IMR-90 (cell line): ENCODE data around the gene SYNE1. TPM values are rescaled to one million over a fixed set of nuclear protein-coding genes. Genes with fewer than 3 reads are reported as not detected.

Source experiments
- ATAC-seq: fragments of 200-7000 bp; cut with Tn5 transposase; 2 replicates; pipeline ENCODE4 v1.9.1; 2020; ENCODE audit warnings: low read depth, mild to moderate bottlenecking, moderate library complexity
- BruUV-seq: library from RNA; stranded (reverse); fragments of 400-500 nt; replicated peaks from 2 replicates; lab custom pipeline; 2021; lab: Mats Ljungman, UMichigan
- CTCF ChIA-PET: fragments of 300-600 bp; formaldehyde crosslinking; extraction: SDS; loops from one replicate; lab custom pipeline; 2021; ENCODE audit warnings: antibody characterized with exemption; lab: Yijun Ruan, JAX
- POLR2A ChIA-PET: fragments of 300-600 bp; sonication (Branson Sonifier 250); formaldehyde crosslinking; loops from one replicate; lab custom pipeline; 2022; ENCODE audit warnings: antibody characterized with exemption; ENCODE audit not compliant: unreplicated experiment; lab: Charles Lee
- DNase-seq: peaks from one replicate; pipeline ENCODE4 v3.0.0; 2013
- H2AFZ ChIP-seq: replicated peaks from 2 replicates; pipeline ENCODE3; 2013; ENCODE audit warnings: low read length, mild to moderate bottlenecking; ENCODE audit not compliant: poor library complexity
- H2AK5ac ChIP-seq: 2 replicates; pipeline ENCODE4 v1.6.1; 2013; ENCODE audit warnings: low read depth, low read length, inconsistent platforms
- H2AK9ac ChIP-seq: replicated peaks from 2 replicates; pipeline ENCODE3; 2013; ENCODE audit warnings: mild to moderate bottlenecking, low read depth, low read length, moderate library complexity; ENCODE audit not compliant: poor library complexity
- H2BK120ac ChIP-seq: 2 replicates; pipeline ENCODE4 v1.6.1; 2013; ENCODE audit warnings: low read depth, low read length, inconsistent platforms
- H2BK15ac ChIP-seq: 3 replicates; pipeline ENCODE4 v1.6.1; 2013; ENCODE audit warnings: low read depth, low read length, inconsistent platforms
- H2BK20ac ChIP-seq: 2 replicates; pipeline ENCODE4 v1.6.1; 2013; ENCODE audit warnings: low read depth, mild to moderate bottlenecking, inconsistent platforms, low read length, moderate library complexity
- H2BK5ac ChIP-seq: 2 replicates; pipeline ENCODE4 v1.6.1; 2013; ENCODE audit warnings: mild to moderate bottlenecking, low read depth, low read length, inconsistent platforms; ENCODE audit not compliant: poor library complexity, severe bottlenecking
- H3K14ac ChIP-seq: replicated peaks from 2 replicates; pipeline ENCODE4 v1.6.1; 2013; ENCODE audit warnings: low read depth, low read length, inconsistent platforms
- H3K18ac ChIP-seq: 2 replicates; pipeline ENCODE4 v1.6.1; 2013; ENCODE audit warnings: low read depth, low read length, control low read depth
- H3K23ac ChIP-seq: 2 replicates; pipeline ENCODE4 v1.6.1; 2013; ENCODE audit warnings: low read depth, low read length, inconsistent platforms
- H3K27ac ChIP-seq: 2 replicates; pipeline ENCODE4 v1.5.1; 2013; ENCODE audit warnings: mild to moderate bottlenecking, control low read depth, low read length; ENCODE audit not compliant: insufficient read depth
- H3K27me3 ChIP-seq: 2 replicates; pipeline ENCODE4 v1.6.1; 2013; ENCODE audit warnings: low read length; ENCODE audit not compliant: control insufficient read depth, insufficient read depth
- H3K36me3 ChIP-seq: 2 replicates; pipeline ENCODE4 v1.6.1; 2013; ENCODE audit warnings: low read length, mixed read lengths; ENCODE audit not compliant: control insufficient read depth, insufficient read depth
- H3K4ac ChIP-seq: 2 replicates; pipeline ENCODE4 v1.6.1; 2013; ENCODE audit warnings: low read depth, low read length, inconsistent platforms
- H3K4me1 ChIP-seq: 2 replicates; pipeline ENCODE4 v1.6.1; 2013; ENCODE audit warnings: low read length, mixed read lengths; ENCODE audit not compliant: control insufficient read depth, insufficient read depth
- H3K4me2 ChIP-seq: 2 replicates; pipeline ENCODE4 v1.6.1; 2013; ENCODE audit warnings: low read depth, mild to moderate bottlenecking, control low read depth, low read length, moderate library complexity
- H3K4me3 ChIP-seq: 2 replicates; pipeline ENCODE4 v1.5.1; 2013; ENCODE audit warnings: low read depth, mild to moderate bottlenecking, control low read depth, low read length, moderate library complexity; ENCODE audit not compliant: insufficient read depth
- H3K56ac ChIP-seq: 2 replicates; pipeline ENCODE4 v1.6.1; 2013; ENCODE audit warnings: low read length, inconsistent platforms; ENCODE audit not compliant: insufficient read depth; ENCODE audit errors: extremely low read depth
- H3K79me1 ChIP-seq, 2 experiments: 2 replicates each; pipeline ENCODE4 v1.6.1; 2013; ENCODE audit warnings: low read length in 2 of 2, inconsistent platforms in 1 of 2, low read depth in 1 of 2
- H3K9ac ChIP-seq: 2 replicates; pipeline ENCODE4 v1.6.1; 2013; ENCODE audit warnings: low read depth, low read length, control low read depth
- H3K9me1 ChIP-seq: 2 replicates; pipeline ENCODE4 v1.6.1; 2013; ENCODE audit warnings: low read length, inconsistent platforms; ENCODE audit not compliant: insufficient read depth
- H3K9me3 ChIP-seq: 2 replicates; pipeline ENCODE4 v1.6.1; 2013; ENCODE audit warnings: low read length; ENCODE audit not compliant: control insufficient read depth, insufficient read depth
- H4K20me1 ChIP-seq: 2 replicates; pipeline ENCODE4 v1.6.1; 2013; ENCODE audit warnings: low read length, inconsistent platforms; ENCODE audit not compliant: insufficient read depth
- H4K5ac ChIP-seq: 2 replicates; pipeline ENCODE4 v1.6.1; 2013; ENCODE audit warnings: mild to moderate bottlenecking, low read depth, low read length, control low read depth
- H4K8ac ChIP-seq, 2 experiments: 2 replicates each; pipeline ENCODE4 v1.6.1; 2013; ENCODE audit warnings: low read depth in 2 of 2, low read length in 2 of 2, control low read depth in 1 of 2, inconsistent platforms in 1 of 2
- H4K91ac ChIP-seq: 2 replicates; pipeline ENCODE4 v1.6.1; 2013; ENCODE audit warnings: low read depth, low read length, inconsistent platforms; ENCODE audit not compliant: insufficient read depth
- BHLHE40 ChIP-seq: fragments of 150-350 bp; IDR thresholded peaks from 2 replicates; pipeline ENCODE4 v1.6.1; 2016; ENCODE audit warnings: mild to moderate bottlenecking, low read depth, low read length
- CEBPB ChIP-seq: IDR thresholded peaks from 2 replicates; pipeline ENCODE4 v1.6.1; 2012; ENCODE audit warnings: low read depth, low read length, improper control_type of control experiment
- CHD1 ChIP-seq: IDR thresholded peaks from 2 replicates; pipeline ENCODE4 v1.6.1; 2012; ENCODE audit warnings: low read depth, low read length, improper control_type of control experiment
- FOS ChIP-seq: fragments of 150-350 bp; IDR thresholded peaks from 2 replicates; pipeline ENCODE4 v1.6.1; 2016; ENCODE audit warnings: low read depth, low read length
- MAFK ChIP-seq: IDR thresholded peaks from 2 replicates; pipeline ENCODE4 v1.6.1; 2012; ENCODE audit warnings: low read depth, low read length, improper control_type of control experiment
- MAZ ChIP-seq: IDR thresholded peaks from 2 replicates; pipeline ENCODE4 v1.6.1; 2012; ENCODE audit warnings: low read depth, mild to moderate bottlenecking, low read length, improper control_type of control experiment, moderate library complexity, borderline replicate concordance
- MXI1 ChIP-seq: IDR thresholded peaks from 2 replicates; pipeline ENCODE4 v1.6.1; 2012; ENCODE audit warnings: low read depth, mild to moderate bottlenecking, low read length, moderate library complexity, borderline replicate concordance
- NFE2L2 ChIP-seq: fragments of 150-350 bp; IDR thresholded peaks from 2 replicates; pipeline ENCODE4 v1.6.1; 2016; ENCODE audit warnings: low read depth, mild to moderate bottlenecking, low read length
- POLR2A ChIP-seq: IDR thresholded peaks from 2 replicates; pipeline ENCODE4 v1.6.1; 2012; ENCODE audit warnings: mild to moderate bottlenecking, low read depth, low read length
- RAD21 ChIP-seq: IDR thresholded peaks from 2 replicates; pipeline ENCODE4 v1.6.1; 2012; ENCODE audit warnings: low read length, improper control_type of control experiment
- RCOR1 ChIP-seq: IDR thresholded peaks from 2 replicates; pipeline ENCODE4 v1.6.1; 2012; ENCODE audit warnings: mild to moderate bottlenecking, low read length, improper control_type of control experiment; ENCODE audit not compliant: insufficient replicate concordance
- RFX5 ChIP-seq: IDR thresholded peaks from 2 replicates; pipeline ENCODE4 v1.8.0; 2012; ENCODE audit warnings: low read depth, mild to moderate bottlenecking, low read length, moderate library complexity
- SMC3 ChIP-seq: fragments of 150-350 bp; IDR thresholded peaks from 2 replicates; pipeline ENCODE4 v1.6.1; 2016; ENCODE audit warnings: low read depth, mild to moderate bottlenecking, antibody characterized with exemption, low read length, moderate library complexity
- WGBS, 2 experiments: methylation state at CpG; one replicate each; pipeline versions ENCODE4 v1.1.5 to v1.1.7; 2013; ENCODE audit warnings: missing lambda C conversion rate in 2 of 2; ENCODE audit not compliant: insufficient read length in 1 of 2; ENCODE audit errors: extremely low coverage in 2 of 2; 5-methylcytosine and 5-hydroxymethylcytosine counted together
- dilution Hi-C: fragments of 300-500 bp; cut with HindIII; formaldehyde crosslinking; loops from one replicate; pipeline ENCODE4 v1.14.3; 2018; ENCODE audit warnings: low sequenced_read_pairs; ENCODE audit not compliant: unreplicated experiment
- in situ Hi-C: fragments of 300-500 bp; cut with MboI; formaldehyde crosslinking; loops from 3 replicates; pipeline ENCODE4 v1.14.3; 2019; ENCODE audit warnings: low sequenced_read_pairs, inconsistent platforms, mixed read lengths
- intact Hi-C: fragments of 100-400 bp; cut with micrococcal nuclease; formaldehyde crosslinking; loops from 2 replicates; pipeline ENCODE4 v1.10.0; 2022
- polyA plus RNA-seq, 3 experiments: library from polyadenylated mRNA; depleted of rRNA; stranded (reverse); fragments of >200 nt; gene quantifications; 2 replicates each; pipeline ENCODE4 v1.2.3, GENCODE V29; 2012; ENCODE audit warnings: low replicate concordance in 1 of 3
- total RNA-seq: library from RNA; depleted of rRNA; stranded (reverse); fragments of >200 nt; gene quantifications from 2 replicates; pipeline ENCODE4 v1.2.3, GENCODE V29; 2012
- TF ChIP-seq, protein P1 (sequence below): fragments of 150-350 bp; IDR thresholded peaks from 2 replicates; pipeline ENCODE4 v1.6.1; 2016; ENCODE audit warnings: low read depth, mild to moderate bottlenecking, low read length, moderate library complexity, borderline replicate concordance
- TF ChIP-seq, protein P2 (sequence below): fragments of 150-350 bp; IDR thresholded peaks from 2 replicates; pipeline ENCODE4 v1.6.1; 2017; ENCODE audit warnings: mild to moderate bottlenecking, antibody characterized with exemption, low read length, low read depth
- TF ChIP-seq, protein P3 (sequence below): conservative IDR thresholded peaks from 2 replicates; pipeline ENCODE4 v1.5.1; 2012; ENCODE audit warnings: mild to moderate bottlenecking, low read depth, low read length, improper control_type of control experiment

Gene SYNE1
- total and polyA plus RNA-seq, 2 of the 4 experiments (the other 2 are of a cell fraction), result 34.1 to 159 TPM

GRCh38 chr6:152454003-152454402 is 183.2 kb downstream of the SYNE1 start:
- Histone ChIP-seq H3K27ac (no peak overlapping the region), H2AK5ac (no peak overlapping the region), H3K79me1 (no peaks in the 10 kb centered on the region), H3K14ac (no peak overlapping the region), H3K9me3 (no peaks in the 10 kb centered on the region), H2BK120ac (no peak overlapping the region), H4K5ac (no peak overlapping the region), H2AK9ac (no peak overlapping the region), H3K4me2 (no peak overlapping the region), H4K20me1 (no peaks in the 10 kb centered on the region), H2AFZ (no peak overlapping the region), H4K91ac (no peak overlapping the region), H3K36me3 (peaks cover 10% of the 10 kb centered on the region), H2BK15ac (no peak overlapping the region), H4K8ac (no peak overlapping the region), H3K9ac (no peak overlapping the region), H3K4ac (no peak overlapping the region), H3K18ac (no peak overlapping the region), H3K4me1 (peaks cover 3% of the 10 kb centered on the region), H3K9me1 (peaks cover 2% of the 10 kb centered on the region; the same call in 1 of the 2 replicates), H3K56ac (no peak overlapping the region), H3K23ac (no peak overlapping the region), H2BK20ac (no peak overlapping the region), H2BK5ac (no peak overlapping the region), H3K27me3 (no peaks in the 10 kb centered on the region), H3K4me3 (no peak overlapping the region)
- ChIA-PET POLR2A (no interaction called here), CTCF (interaction anchor here (1.5 kb wide), 1 partner anchor 10 kb away, joined by 4 read pairs; no protein-coding TSS in a partner anchor)
- TF ChIP-seq MAZ (no peak), CHD1 (no peak), RCOR1 (no peak), MAFK (no peak), RFX5 (no peak), CEBPB (no peak), NFE2L2 (no peak), FOS (no peak), RAD21 (no peak), BHLHE40 (no peak), POLR2A (no peak), MXI1 (no peak), SMC3 (no peak)
- TF ChIP-seq, protein P1, sequence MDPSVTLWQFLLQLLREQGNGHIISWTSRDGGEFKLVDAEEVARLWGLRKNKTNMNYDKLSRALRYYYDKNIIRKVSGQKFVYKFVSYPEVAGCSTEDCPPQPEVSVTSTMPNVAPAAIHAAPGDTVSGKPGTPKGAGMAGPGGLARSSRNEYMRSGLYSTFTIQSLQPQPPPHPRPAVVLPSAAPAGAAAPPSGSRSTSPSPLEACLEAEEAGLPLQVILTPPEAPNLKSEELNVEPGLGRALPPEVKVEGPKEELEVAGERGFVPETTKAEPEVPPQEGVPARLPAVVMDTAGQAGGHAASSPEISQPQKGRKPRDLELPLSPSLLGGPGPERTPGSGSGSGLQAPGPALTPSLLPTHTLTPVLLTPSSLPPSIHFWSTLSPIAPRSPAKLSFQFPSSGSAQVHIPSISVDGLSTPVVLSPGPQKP, result no peak
- TF ChIP-seq, protein P2, sequence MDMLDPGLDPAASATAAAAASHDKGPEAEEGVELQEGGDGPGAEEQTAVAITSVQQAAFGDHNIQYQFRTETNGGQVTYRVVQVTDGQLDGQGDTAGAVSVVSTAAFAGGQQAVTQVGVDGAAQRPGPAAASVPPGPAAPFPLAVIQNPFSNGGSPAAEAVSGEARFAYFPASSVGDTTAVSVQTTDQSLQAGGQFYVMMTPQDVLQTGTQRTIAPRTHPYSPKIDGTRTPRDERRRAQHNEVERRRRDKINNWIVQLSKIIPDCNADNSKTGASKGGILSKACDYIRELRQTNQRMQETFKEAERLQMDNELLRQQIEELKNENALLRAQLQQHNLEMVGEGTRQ, result no peak
- TF ChIP-seq, protein P3, sequence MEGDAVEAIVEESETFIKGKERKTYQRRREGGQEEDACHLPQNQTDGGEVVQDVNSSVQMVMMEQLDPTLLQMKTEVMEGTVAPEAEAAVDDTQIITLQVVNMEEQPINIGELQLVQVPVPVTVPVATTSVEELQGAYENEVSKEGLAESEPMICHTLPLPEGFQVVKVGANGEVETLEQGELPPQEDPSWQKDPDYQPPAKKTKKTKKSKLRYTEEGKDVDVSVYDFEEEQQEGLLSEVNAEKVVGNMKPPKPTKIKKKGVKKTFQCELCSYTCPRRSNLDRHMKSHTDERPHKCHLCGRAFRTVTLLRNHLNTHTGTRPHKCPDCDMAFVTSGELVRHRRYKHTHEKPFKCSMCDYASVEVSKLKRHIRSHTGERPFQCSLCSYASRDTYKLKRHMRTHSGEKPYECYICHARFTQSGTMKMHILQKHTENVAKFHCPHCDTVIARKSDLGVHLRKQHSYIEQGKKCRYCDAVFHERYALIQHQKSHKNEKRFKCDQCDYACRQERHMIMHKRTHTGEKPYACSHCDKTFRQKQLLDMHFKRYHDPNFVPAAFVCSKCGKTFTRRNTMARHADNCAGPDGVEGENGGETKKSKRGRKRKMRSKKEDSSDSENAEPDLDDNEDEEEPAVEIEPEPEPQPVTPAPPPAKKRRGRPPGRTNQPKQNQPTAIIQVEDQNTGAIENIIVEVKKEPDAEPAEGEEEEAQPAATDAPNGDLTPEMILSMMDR, result no peak
- in situ Hi-C loops (no loop called here), intact Hi-C loops (no loop called here), dilution Hi-C loops (no loop called here)
- no CpG with 5 or more reads among the region's 3 CpGs for WGBS, 2 experiments
- ATAC-seq, result no peak
- no TSS peak for BruUV-seq
- no peak for DNase-seq
